Activated T-helper 1 cell treated with anti-CD3 and anti-CD28 coated beads, Interleukin-2, amount 50 U/mL, for 16 hours (primary cell): Measurements from ENCODE around the gene ZSWIM7.
"Not testable (repeated sequence)": the region's sequence is repeated elsewhere in the genome, so short reads cannot be mapped to it uniquely, and the experiment has no call there.

ENCODE experiments used
- DNase-seq, 2 donors: peaks; one replicate each; pipeline ENCODE4 v3.0.0-alpha.2; 2020; ENCODE audit warnings: low read depth in 1 of 2, low spot score in 1 of 2

ZSWIM7 gene

DNA sequence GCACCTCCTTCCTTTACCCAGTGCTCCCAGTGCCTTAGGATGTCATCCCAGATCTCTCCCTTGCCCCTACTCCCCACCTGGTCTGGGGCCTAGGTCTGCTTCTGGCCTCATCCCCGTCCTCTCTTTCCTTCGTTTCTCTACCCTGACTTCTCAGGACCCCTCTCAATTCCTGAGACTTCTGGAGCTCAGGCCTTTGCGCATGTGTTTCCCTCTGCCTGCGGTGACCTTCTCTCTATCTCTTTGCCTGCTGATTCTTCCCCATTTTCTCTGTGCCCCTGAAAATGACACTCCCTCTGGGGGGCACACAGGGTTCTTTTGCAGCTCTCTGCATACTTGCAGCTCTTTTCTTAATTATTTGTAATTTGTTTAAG is 41.0 kb downstream of the ZSWIM7 start:
- DNase-seq = no peak

DNA sequence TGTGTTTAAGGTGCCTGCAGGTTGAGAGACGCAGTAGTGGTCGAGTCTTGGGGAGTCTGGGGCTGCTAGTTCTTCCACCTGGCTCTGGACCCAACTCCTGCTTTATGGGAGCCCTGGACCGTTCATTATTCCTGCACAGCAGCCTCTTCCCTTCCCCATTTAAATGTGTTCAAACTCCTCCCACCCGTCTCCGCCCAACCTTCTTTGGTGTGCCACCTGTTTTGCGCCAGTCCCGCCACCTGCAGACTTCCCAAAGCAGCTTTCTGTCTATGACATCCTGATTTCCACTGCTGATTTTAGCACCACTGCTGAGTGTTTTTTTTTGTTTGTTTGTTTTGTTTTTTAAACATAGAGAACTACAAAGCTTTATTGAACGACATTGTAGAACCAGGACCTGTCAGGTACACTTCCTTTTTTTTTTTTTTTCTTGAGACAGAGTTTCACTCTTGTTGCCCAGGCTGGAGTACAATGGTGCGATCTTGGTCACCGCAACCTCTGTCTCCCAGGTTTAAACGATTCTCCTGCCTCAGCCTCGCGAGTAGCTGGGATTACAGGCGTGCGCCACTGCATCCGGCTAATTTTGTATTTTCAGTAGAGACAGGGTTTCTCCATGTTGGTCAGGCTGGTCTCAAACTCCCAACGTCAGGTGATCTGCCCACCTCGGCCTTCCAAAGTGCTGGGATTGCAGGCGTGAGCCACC is 41.7 kb downstream of the ZSWIM7 start:
- DNase-seq = no peak

- no peak for DNase-seq
These were observed 42.3 kb downstream of the ZSWIM7 start for GRCh38 chr17:15957206-15957605.

GRCh38 chr17:15955793-15956541 is 43.5 kb downstream of the ZSWIM7 start:
- DNase-seq = no peak

DNA sequence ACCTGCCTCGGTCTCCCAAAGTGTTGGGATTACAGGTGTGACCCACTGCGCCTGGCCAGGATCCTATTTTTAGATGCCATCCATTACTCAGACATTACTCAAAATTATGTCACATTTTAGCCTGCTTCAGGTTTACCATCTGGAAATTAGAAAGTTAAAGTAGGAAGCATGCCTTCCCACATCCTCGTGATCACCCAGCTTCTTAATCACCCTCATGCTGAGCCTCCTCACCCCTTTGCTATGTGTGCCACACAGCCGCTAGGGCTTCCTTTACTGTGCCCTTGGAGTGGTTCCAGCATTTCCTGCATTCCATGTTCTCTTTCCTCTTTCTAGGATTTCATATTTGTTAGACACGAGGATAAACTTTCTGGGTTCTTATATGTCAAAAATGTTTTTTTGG is 45.3 kb downstream of the ZSWIM7 start:
- no peak for DNase-seq

- no peak for DNase-seq
These were observed 46.4 kb downstream of the ZSWIM7 start for GRCh38 chr17:15952916-15953790.

GRCh38 chr17:15952048-15952532 is 47.4 kb downstream of the ZSWIM7 start:
- no peak for DNase-seq

DNA sequence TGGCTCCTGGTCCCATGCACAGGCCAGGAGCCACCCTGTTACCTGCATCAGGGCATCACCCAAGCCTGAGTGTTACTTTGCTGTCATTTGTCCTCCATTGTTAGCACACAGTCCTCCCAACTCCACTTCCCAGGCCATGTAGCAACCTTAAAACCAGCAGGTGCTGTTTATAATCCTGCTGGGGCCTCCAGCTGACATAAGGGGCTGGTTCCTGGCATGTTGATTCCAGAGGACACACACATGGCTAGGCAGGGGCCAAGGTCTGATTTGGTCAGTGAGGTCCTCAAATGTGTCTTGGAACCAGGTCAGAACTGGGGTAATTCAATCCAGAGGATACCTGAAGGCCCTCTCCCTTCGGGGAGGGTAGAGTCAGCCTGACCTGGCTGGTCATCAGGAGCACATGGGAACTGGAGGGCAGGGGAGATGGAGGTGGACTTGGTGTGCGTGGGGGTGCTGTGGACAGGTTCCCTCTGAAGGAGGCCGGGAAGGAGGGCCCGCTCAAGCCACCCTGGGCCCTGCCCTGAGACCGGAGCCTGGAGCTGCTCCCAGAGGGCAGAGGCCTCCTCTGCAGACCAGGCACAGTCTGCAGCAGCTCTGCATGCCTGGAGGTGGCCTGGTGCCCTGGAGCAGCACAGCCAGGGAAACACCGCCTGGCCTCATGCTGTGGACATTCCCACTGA is 48.0 kb downstream of the ZSWIM7 start:
- DNase-seq = no peak

DNA sequence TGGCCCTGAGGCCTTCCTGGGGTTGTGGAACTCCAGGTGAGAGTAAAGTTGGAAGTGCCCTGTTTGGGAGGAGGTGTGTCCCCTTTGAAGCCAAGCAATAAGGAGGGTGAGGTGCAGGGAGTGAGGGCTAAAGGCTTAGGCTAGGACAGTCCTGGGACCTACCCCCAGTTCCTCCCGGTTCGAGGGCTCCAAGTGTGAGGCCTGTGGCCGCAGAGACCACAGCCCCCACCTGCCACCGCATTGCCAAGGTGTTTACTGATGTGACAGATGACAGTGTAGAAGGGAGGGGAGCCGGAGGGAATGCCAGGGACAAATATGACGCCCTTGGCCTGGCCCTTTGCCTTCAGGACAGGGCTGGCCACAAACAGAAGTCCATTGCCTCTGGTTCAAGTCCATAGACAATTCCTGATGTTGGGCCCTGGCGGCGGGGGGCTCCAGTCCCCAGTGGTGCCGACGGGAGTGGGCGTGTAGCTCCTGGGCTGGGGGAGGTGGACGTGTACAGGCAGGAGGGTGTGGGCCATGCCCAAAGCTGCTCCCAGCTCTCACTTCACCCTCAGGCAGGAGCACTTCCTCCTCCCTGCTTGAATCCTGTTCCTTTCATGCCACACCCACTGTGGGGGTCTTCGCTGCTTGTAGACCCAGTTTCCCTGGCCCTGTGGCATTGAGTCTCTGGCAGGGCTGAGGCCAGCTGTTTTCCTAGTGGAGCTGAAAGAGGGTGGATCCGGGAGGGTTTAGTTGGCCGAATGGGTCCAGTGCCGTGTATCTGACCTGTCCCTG is 51.3 kb downstream of the ZSWIM7 start:
- no peak for DNase-seq

GRCh38 chr17:15947271-15947670 is 52.2 kb downstream of the ZSWIM7 start:
- no peak for DNase-seq

DNA sequence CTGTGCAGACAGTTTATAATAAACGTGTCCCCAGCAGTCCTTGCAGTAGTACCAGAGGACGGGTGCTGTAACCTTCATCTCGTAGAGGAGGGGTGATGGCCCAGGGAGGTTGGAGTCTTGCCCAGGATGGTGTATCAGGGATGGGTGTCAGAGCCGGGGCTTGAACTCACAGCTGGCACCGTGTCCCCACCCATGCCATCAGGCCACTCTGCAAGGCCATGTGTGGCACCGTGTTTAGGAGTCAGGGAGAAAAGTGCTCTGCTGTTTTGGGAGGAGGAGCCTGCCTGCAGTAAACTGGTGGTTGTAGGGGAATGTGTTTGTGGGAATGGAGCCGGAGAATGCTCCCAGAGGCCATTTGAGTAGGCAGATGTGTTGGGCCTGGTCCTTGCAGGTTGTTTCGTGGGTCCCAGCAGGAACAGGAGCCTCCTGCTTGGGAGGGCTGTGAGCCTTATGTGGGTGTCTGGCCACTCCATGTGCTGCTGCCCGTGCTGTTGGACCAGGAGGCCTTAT is 52.8 kb downstream of the ZSWIM7 start:
- no peak for DNase-seq

- DNase-seq = no peak
These were observed 53.8 kb downstream of the ZSWIM7 start for GRCh38 chr17:15945527-15946191.

DNA sequence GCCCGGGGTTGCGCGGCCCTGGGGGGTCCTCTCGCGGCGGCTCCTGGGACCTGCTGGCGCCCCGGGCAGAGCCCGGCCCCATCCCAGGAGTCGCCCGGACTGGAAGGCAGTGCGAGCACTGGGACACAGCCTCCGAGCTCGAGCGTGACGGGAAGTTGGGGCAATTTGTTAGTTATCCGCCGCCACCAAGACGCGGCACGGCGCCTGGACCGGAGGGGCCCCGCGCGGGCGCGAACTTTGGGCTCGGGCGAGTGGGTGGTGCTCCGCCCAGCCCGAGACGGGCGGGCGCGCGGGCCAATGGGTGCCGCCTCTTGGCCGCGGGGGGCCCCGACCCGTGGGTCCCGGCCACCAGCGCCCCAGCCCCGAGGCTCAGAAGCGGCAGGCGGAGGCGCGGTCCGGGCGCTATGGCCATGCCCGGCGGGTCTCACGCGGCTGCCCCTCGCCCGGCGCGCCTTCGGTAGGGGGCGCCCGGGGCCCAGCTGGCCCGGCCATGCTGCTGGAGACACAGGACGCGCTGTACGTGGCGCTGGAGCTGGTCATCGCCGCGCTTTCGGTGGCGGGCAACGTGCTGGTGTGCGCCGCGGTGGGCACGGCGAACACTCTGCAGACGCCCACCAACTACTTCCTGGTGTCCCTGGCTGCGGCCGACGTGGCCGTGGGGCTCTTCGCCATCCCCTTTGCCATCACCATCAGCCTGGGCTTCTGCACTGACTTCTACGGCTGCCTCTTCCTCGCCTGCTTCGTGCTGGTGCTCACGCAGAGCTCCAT is 54.6 kb downstream of the ZSWIM7 start, which contains the start of gene ADORA2B:
Gene ADORA2B (plus strand): TSS at position 372 of the 768 bp plus-strand sequence. CDS start 119 bp downstream, at position 491.
- no peak for DNase-seq

DNA sequence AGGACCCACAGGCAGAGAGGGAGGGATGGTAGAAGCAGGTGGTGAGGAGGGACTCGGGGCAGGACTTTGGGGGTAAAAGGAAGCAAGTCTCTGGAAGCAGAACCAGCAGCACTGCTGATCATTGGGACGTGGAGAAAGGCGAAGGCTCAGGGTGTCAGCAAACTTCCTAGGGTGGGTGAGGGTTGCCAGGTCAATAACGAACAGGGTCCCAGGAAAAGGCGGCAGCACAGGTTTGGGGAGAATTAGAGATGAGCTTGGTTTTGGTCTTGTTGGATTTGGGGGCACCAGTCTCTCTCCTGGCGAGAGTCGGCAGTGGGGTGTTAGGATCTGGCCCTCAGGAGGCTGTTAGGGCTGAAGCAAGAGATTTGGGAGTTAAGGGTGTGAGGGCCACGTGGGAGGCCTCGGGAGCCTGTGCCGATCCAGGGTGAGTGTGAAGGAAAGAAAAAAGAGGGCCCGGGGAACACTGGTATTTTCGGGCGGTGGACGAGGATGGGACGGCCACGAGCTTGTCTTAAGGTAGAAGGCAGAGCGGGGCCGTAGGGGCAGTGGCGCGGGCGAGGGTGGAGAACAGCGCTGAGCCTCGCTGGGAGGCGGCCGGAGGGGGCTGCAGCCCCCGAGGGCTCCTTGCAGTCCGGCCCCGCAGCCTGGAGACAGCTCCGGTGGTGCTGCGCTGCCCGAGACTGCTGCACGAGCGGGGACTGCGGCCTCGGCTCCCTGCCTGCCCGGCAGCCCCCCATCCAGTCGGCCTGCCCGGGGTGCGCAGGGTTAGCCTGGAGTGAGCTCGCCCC is 55.3 kb downstream of the ZSWIM7 start:
- DNase-seq = no peak

- no peak for DNase-seq
These were observed 57.2 kb downstream of the ZSWIM7 start for GRCh38 chr17:15942207-15942833.

GRCh38 chr17:15941781-15942180 is 57.7 kb downstream of the ZSWIM7 start:
- DNase-seq = no peak

GRCh38 chr17:15936481-15936880 is 63.0 kb downstream of the ZSWIM7 start:
- not testable (repeated sequence) for DNase-seq
